Fibroblast of lung (primary cell): ENCODE results near the gene WWTR1. TPM values are rescaled to one million over a fixed set of nuclear protein-coding genes. Genes with fewer than 3 reads are reported as not detected.

Experiments
- DNase-seq, 2 donors: peaks; one replicate each; pipeline versions ENCODE4 v3.0.0 to v3.0.0-alpha.2; 2010; ENCODE audit warnings: low read depth in 2 of 2
- H2AFZ ChIP-seq: 2 replicates; pipeline ENCODE4 v1.5.1; 2012; ENCODE audit warnings: low read length, control low read depth, inconsistent platforms
- H3K27ac ChIP-seq: 2 replicates; pipeline ENCODE4 v1.5.1; 2011; ENCODE audit warnings: low read length, control low read depth; ENCODE audit not compliant: insufficient read depth
- H3K27me3 ChIP-seq: 2 replicates; pipeline ENCODE4 v1.5.1; 2011; ENCODE audit warnings: mild to moderate bottlenecking, low read length; ENCODE audit not compliant: control insufficient read depth, insufficient read depth
- H3K36me3 ChIP-seq: 2 replicates; pipeline ENCODE4 v1.5.1; 2011; ENCODE audit warnings: low read length; ENCODE audit not compliant: control insufficient read depth, insufficient read depth
- H3K4me1 ChIP-seq: 2 replicates; pipeline ENCODE4 v1.5.1; 2011; ENCODE audit warnings: low read length; ENCODE audit not compliant: control insufficient read depth, insufficient read depth; ENCODE audit errors: extremely low read depth
- H3K4me2 ChIP-seq: 2 replicates; pipeline ENCODE4 v1.5.1; 2011; ENCODE audit warnings: low read length, control low read depth; ENCODE audit not compliant: insufficient read depth; ENCODE audit errors: extremely low read depth
- H3K4me3 ChIP-seq, 4 experiments: fragments of 200-600 bp in 1 of 4; sonication (generic) in 1 of 4; replicated peaks in 1 of 4; 2 replicates each; pipeline ENCODE4 v1.5.1; 2011 to 2016; ENCODE audit warnings: low read length in 4 of 4, low read depth in 3 of 4, mild to moderate bottlenecking in 3 of 4, control low read depth in 2 of 4, inconsistent platforms in 1 of 4, mixed read lengths in 1 of 4; ENCODE audit not compliant: insufficient read depth in 1 of 4; ENCODE audit errors: control extremely low read depth in 1 of 4
- H3K79me2 ChIP-seq: 2 replicates; pipeline ENCODE4 v1.5.1; 2012; ENCODE audit warnings: mild to moderate bottlenecking, low read length, inconsistent platforms; ENCODE audit not compliant: control insufficient read depth, insufficient read depth
- H3K9ac ChIP-seq: 2 replicates; pipeline ENCODE4 v1.5.1; 2011; ENCODE audit warnings: mild to moderate bottlenecking, low read length, control low read depth; ENCODE audit not compliant: insufficient read depth
- H3K9me3 ChIP-seq: 2 replicates; pipeline ENCODE4 v1.5.1; 2012; ENCODE audit warnings: low read depth, low read length; ENCODE audit not compliant: control insufficient read depth, insufficient read depth
- H4K20me1 ChIP-seq: 2 replicates; pipeline ENCODE4 v1.5.1; 2011; ENCODE audit warnings: low read length; ENCODE audit not compliant: control insufficient read depth, insufficient read depth; ENCODE audit errors: extremely low read depth
- EZH2 ChIP-seq: IDR thresholded peaks from 2 replicates; pipeline ENCODE4 v1.5.1; 2012; ENCODE audit warnings: low read length, control low read depth, mild to moderate bottlenecking; ENCODE audit errors: missing control alignments
- polyA plus RNA-seq, 2 donors: library from polyadenylated mRNA; depleted of rRNA in 1 of 2; stranded (reverse) in 1 of 2; unstranded in 1 of 2; fragments of >200 nt; gene quantifications; 2 replicates each; pipeline ENCODE4 v1.2.1, GENCODE V29; 2011 to 2012; ENCODE audit warnings: missing spikeins in 1 of 2
- total RNA-seq: library from RNA; depleted of rRNA; stranded (reverse); fragments of >200 nt; gene quantifications from 2 replicates; pipeline ENCODE4 v1.2.1, GENCODE V29; 2014
- TF ChIP-seq, protein P1 (sequence below), 2 donors: IDR thresholded peaks in 1 of 2; conservative IDR thresholded peaks in 1 of 2; 1 replicate in 1 of 2; 2 replicates in 1 of 2; pipeline ENCODE4 v1.5.1; 2011 to 2012; ENCODE audit warnings: low read length in 2 of 2, control low read depth in 1 of 2, inconsistent platforms in 1 of 2, low read depth in 1 of 2, mild to moderate bottlenecking in 1 of 2

The WWTR1 gene
- total and polyA plus RNA-seq, 2 donors (not counting 1 experiment from before 2014, with no cell fraction given) = 13.7 to 71.5 TPM

DNA sequence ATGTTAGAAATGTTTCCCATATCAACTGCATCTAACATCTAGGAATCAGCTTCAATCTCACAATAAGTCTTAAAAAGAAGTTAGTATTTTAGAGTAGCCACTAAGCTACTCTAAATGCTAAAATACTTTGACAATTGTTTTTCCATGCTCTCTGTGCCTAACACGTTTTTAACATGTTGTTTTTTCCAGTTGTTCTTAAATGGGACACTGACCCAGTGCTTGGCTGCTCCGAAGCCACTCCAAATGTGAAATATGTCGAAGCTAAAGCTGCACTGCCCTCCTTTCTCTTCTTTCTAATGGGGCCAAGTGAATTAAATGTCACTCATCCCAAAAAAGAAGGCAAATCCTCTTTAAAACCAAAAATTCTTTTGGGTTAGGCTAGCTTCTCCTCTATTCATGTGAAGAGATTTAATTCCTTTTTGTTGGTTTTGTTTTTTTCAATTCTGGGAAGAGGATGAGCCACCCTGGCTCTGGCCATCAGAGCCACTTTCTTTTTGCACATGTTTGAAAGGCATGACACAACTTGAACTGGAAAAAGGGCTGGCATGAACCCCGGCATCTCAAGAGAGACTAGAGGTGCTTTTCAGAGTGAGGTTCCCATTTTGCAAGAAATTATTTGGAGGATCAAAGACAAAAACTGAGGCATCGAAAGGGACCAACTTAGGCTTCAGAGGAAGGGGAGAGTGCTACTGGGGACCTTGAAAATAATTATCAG, 73.7 kb downstream of the WWTR1 start:
- TF ChIP-seq EZH2 = no peak
- TF ChIP-seq, protein P1, sequence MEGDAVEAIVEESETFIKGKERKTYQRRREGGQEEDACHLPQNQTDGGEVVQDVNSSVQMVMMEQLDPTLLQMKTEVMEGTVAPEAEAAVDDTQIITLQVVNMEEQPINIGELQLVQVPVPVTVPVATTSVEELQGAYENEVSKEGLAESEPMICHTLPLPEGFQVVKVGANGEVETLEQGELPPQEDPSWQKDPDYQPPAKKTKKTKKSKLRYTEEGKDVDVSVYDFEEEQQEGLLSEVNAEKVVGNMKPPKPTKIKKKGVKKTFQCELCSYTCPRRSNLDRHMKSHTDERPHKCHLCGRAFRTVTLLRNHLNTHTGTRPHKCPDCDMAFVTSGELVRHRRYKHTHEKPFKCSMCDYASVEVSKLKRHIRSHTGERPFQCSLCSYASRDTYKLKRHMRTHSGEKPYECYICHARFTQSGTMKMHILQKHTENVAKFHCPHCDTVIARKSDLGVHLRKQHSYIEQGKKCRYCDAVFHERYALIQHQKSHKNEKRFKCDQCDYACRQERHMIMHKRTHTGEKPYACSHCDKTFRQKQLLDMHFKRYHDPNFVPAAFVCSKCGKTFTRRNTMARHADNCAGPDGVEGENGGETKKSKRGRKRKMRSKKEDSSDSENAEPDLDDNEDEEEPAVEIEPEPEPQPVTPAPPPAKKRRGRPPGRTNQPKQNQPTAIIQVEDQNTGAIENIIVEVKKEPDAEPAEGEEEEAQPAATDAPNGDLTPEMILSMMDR (conservative IDR thresholded peaks at IDR 0.05 in 1 of 2, IDR thresholded peaks at IDR 0.05 in 1 of 2; ENCODE audit: low read depth in 1 of 2, low read length in 2 of 2) = no peak
- no peak overlapping the region for H2AFZ ChIP-seq
- no peaks in the 10 kb centered on the region for H3K36me3 ChIP-seq
- peaks cover 57% of the 10 kb centered on the region for H3K79me2 ChIP-seq
- H3K4me3 ChIP-seq = no peak overlapping the region
- no peaks in the 10 kb centered on the region for H4K20me1 ChIP-seq
- no peak for DNase-seq
- no peaks in the 10 kb centered on the region for H3K9me3 ChIP-seq
- no peak overlapping the region for H3K27ac ChIP-seq
- no peaks in the 10 kb centered on the region for H3K27me3 ChIP-seq
- H3K4me1 ChIP-seq = peaks cover 33% of the 10 kb centered on the region
- no peak overlapping the region for H3K4me2 ChIP-seq
- H3K9ac ChIP-seq = no peak overlapping the region

- peaks cover 57% of the 10 kb centered on the region for H3K79me2 ChIP-seq
- H4K20me1 ChIP-seq = no peaks in the 10 kb centered on the region
- peak overlapping the region; percentile 57 for H3K27ac ChIP-seq
Measured at GRCh38 chr3:149582395-149582794, 75.4 kb downstream of the WWTR1 start.

DNA sequence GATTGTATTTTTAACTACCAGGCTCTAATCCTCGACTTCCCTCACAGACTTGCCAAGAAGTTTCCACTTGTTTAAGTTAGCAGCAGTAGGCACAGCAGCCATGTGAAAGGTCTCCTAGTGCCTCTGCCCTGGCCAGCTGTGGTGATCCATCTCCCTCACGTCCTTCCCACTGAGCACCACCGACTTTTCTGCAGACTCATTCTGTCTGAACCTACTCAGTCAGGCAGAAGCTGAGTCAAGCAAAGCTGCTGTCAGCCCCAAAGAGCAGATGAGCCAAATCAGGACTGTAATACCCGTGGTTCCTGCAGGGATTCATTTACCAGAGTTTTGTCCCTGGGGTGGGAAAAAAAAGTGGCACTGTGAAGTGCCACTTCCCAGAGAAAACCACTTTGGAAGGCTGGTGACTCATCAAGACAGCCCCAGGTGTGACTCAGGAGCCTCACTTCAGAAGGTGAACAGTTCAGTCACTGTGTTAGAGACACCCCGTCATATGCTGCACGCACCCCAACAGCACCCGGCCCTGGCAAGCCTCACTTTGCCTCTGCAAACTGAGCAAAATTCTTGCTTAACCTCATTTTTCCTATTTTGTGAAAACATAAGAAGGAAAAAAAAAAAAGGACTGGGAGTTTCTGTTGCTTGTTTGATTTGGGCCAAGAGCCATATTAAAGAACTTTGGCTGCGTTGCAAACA, 76.0 kb downstream of the WWTR1 start:
- H2AFZ ChIP-seq = no peak overlapping the region
- no peaks in the 10 kb centered on the region for H4K20me1 ChIP-seq
- H3K27ac ChIP-seq = peak overlapping the region; percentile 57
- peak; percentile 84 to 94 for DNase-seq
- peaks cover 55% of the 10 kb centered on the region for H3K79me2 ChIP-seq
- H3K4me1 ChIP-seq = peaks cover 39% of the 10 kb centered on the region
- peak overlapping the region in 1 of 4 experiments; percentile 18 for H3K4me3 ChIP-seq
- H3K27me3 ChIP-seq = no peaks in the 10 kb centered on the region
- H3K9ac ChIP-seq = no peak overlapping the region
- TF ChIP-seq EZH2 = no peak
- TF ChIP-seq, protein P1 (conservative IDR thresholded peaks at IDR 0.05 in 1 of 2, IDR thresholded peaks at IDR 0.05 in 1 of 2; ENCODE audit: low read depth in 1 of 2, low read length in 2 of 2) = no peak
- no peaks in the 10 kb centered on the region for H3K36me3 ChIP-seq
- H3K9me3 ChIP-seq = no peaks in the 10 kb centered on the region
- peak overlapping the region; percentile 69 for H3K4me2 ChIP-seq

More at GRCh38 chr3:149582395-149582794, 75.4 kb downstream of the WWTR1 start:
- Histone ChIP-seq H3K27me3 (no peaks in the 10 kb centered on the region), H3K4me3 (no peak overlapping the region), H3K9me3 (no peaks in the 10 kb centered on the region), H3K9ac (no peak overlapping the region), H3K36me3 (no peaks in the 10 kb centered on the region), H3K4me2 (no peak overlapping the region), H2AFZ (no peak overlapping the region), H3K4me1 (peaks cover 38% of the 10 kb centered on the region)
- TF ChIP-seq, protein P1 (conservative IDR thresholded peaks at IDR 0.05 in 1 of 2, IDR thresholded peaks at IDR 0.05 in 1 of 2; ENCODE audit: low read depth in 1 of 2, low read length in 2 of 2) = no peak
- no peak for TF ChIP-seq EZH2
- DNase-seq = no peak
